G401 (cell line): Measurements from ENCODE around the gene TTC39C. TPM values are rescaled to one million over a fixed set of nuclear protein-coding genes. Genes with fewer than 3 reads are reported as not detected.
A peak's percentile ranks its signal among the peaks of the same experiment; 100 is the strongest.
"Not testable (repeated sequence)": the region's sequence is repeated elsewhere in the genome, so short reads cannot be mapped to it uniquely, and the experiment has no call there.

Experiments
- DNase-seq: peaks from one replicate; pipeline ENCODE4 v3.0.0-alpha.2; 2015; ENCODE audit warnings: low spot score
- in situ Hi-C: cut with HindIII; loops from 2 replicates; pipeline ENCODE4 v1.10.0; 2016; ENCODE audit warnings: low sequenced_read_pairs, mixed read lengths
- total RNA-seq: library from RNA; depleted of rRNA; stranded (reverse); fragments of >200 nt; shearing (Covaris generic); gene quantifications from 2 replicates; pipeline ENCODE4 v1.2.3, GENCODE V29; 2014

TTC39C gene
- total RNA-seq, 1 experiment from 2014 or later: 3.1 TPM

GRCh38 chr18:24072743-24073142 lies 58.2 kb downstream of the TTC39C start:
- in situ Hi-C loops: no loop called here
- no peak for DNase-seq

GRCh38 chr18:24073791-24074190 lies 59.2 kb downstream of the TTC39C start:
- DNase-seq: no peak
- in situ Hi-C loops: no loop called here

- DNase-seq, in situ Hi-C loops: not testable (repeated sequence)
Measured at GRCh38 chr18:24074757-24075156, 60.2 kb downstream of the TTC39C start.

GRCh38 chr18:24075767-24076597 lies 61.4 kb downstream of the TTC39C start:
- peak; percentile 69 for DNase-seq
- in situ Hi-C loops: no loop called here

- DNase-seq: peak; percentile 38
- in situ Hi-C loops: no loop called here
Measured at GRCh38 chr18:24076950-24077349, 62.4 kb downstream of the TTC39C start.

- in situ Hi-C loops: no loop called here
- DNase-seq: peak; percentile 21
Measured at GRCh38 chr18:24078391-24078790, 63.8 kb downstream of the TTC39C start.

- DNase-seq: no peak
- in situ Hi-C loops: no loop called here
Measured at GRCh38 chr18:24080861-24081260, 66.3 kb downstream of the TTC39C start.

GRCh38 chr18:24083550-24083949 lies 69.0 kb downstream of the TTC39C start:
- in situ Hi-C loops: no loop called here

GRCh38 chr18:24086082-24086481 lies 71.5 kb downstream of the TTC39C start:
- DNase-seq: no peak
- in situ Hi-C loops: no loop called here

More at GRCh38 chr18:24083550-24083949, 69.0 kb downstream of the TTC39C start:
- no peak for DNase-seq

- peak; percentile 65 for DNase-seq
- in situ Hi-C loops: no loop called here
Measured at GRCh38 chr18:24089076-24089475, 74.5 kb downstream of the TTC39C start.

GRCh38 chr18:24089515-24090337 lies 75.2 kb downstream of the TTC39C start:
- in situ Hi-C loops: no loop called here

GRCh38 chr18:24090876-24091275 lies 76.3 kb downstream of the TTC39C start:
- DNase-seq: no peak
- in situ Hi-C loops: no loop called here

More at GRCh38 chr18:24089515-24090337, 75.2 kb downstream of the TTC39C start:
- peak; percentile 32 for DNase-seq

GRCh38 chr18:24094561-24094960 lies 80.0 kb downstream of the TTC39C start:
- in situ Hi-C loops: no loop called here
- no peak for DNase-seq

- in situ Hi-C loops: no loop called here
- DNase-seq: no peak
Measured at GRCh38 chr18:24095976-24096375, 81.4 kb downstream of the TTC39C start.

- DNase-seq: no peak
- in situ Hi-C loops: no loop called here
Measured at GRCh38 chr18:24103320-24104021, 88.9 kb downstream of the TTC39C start.

GRCh38 chr18:24104486-24104885 lies 89.9 kb downstream of the TTC39C start:
- in situ Hi-C loops: no loop called here

GRCh38 chr18:24108641-24109040 lies 94.1 kb downstream of the TTC39C start:
- in situ Hi-C loops: no loop called here
- DNase-seq: no peak

More at GRCh38 chr18:24104486-24104885, 89.9 kb downstream of the TTC39C start:
- no peak for DNase-seq

GRCh38 chr18:24111936-24112335 lies 97.4 kb downstream of the TTC39C start:
- DNase-seq: no peak

GRCh38 chr18:24112464-24112863 lies 97.9 kb downstream of the TTC39C start:
- in situ Hi-C loops: no loop called here

More at GRCh38 chr18:24111936-24112335, 97.4 kb downstream of the TTC39C start:
- in situ Hi-C loops: no loop called here

More at GRCh38 chr18:24112464-24112863, 97.9 kb downstream of the TTC39C start:
- no peak for DNase-seq
